Measurements from ENCODE around the gene C2CD3.
A peak's percentile ranks its signal among the peaks of the same experiment; 100 is the strongest.

DNA sequence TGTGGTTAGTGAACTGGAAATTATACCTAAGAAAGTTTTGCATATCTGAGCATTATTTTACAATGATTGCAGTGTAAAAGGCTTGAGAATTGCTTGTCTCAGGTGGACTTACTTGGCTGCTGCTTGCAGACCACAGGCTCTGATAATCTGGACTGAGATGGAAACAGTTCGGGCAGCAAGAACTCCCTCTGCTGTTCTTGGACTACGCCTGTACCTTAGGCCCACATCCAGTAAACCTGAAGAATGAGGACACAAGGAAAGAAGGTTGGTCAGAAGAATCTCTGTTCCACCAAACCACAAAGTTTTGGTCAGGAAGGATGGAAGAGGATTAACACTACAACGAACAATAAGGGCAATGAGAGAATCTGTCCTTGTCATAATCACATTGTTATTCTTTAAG, 80.1 kb downstream of the C2CD3 start:
- TF ChIP-seq CTCF (conservative IDR thresholded peaks at IDR 0.05 in 1 of 2, IDR thresholded peaks at IDR 0.05 in 1 of 2; ENCODE audit: low read depth in 1 of 2, low read length in 2 of 2): peak; percentile 26 to 41
- no peak for TF ChIP-seq EZH2 (IDR thresholded peaks at IDR 0.05; ENCODE audit: low read length, missing control alignments)
